Stimulated activated CD8-positive, alpha-beta memory T cell treated with anti-CD3 and anti-CD28 coated beads, Interleukin-4, amount 100 ng/mL, for 1 hour (primary cell): ENCODE results near the gene DCTN4.

Experiments used
- DNase-seq, 2 donors: peaks; one replicate each; pipeline ENCODE4 v3.0.0-alpha.2; 2020; ENCODE audit warnings: low read depth in 2 of 2, low spot score in 1 of 2

DCTN4 gene

DNA sequence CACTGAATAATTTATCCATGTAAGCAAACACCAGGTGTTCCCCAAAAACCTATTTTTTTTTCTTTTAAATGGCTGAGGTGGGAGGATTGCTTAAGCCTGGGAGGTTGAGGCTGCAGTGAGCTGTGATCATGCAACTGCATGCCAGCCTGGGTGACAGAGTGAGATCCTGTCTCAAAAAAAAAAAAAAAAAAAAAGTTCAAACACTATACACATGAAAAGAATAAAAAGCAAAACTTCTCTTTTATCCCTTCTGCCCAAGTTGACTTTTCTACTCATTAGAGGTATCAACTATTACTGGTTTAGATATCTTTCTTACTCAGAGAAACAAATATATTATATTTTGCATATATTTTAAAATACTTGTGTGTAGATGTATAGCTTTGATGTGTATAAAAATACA, 17.8 kb downstream of the DCTN4 start:
- no peak for DNase-seq

DNA sequence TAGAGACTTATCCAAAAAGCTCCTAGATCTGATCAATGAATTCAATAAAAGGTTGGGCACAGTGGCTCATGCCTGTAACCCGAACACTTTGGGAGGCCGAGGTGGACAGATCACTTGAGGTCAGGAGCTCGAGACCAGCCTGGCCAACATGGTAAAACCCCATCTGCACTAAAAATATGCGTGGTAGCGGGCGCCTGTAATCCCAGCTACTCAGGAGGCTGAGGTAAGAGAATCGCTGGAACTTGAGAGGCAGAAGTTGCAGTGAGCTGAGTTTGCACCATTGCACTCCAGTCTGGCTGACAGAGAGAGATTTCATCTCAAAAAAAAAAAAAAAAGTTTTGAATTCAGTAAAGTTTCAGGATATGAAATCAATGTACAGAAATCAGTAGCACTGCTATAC, 20.0 kb downstream of the DCTN4 start:
- no peak for DNase-seq

DNA sequence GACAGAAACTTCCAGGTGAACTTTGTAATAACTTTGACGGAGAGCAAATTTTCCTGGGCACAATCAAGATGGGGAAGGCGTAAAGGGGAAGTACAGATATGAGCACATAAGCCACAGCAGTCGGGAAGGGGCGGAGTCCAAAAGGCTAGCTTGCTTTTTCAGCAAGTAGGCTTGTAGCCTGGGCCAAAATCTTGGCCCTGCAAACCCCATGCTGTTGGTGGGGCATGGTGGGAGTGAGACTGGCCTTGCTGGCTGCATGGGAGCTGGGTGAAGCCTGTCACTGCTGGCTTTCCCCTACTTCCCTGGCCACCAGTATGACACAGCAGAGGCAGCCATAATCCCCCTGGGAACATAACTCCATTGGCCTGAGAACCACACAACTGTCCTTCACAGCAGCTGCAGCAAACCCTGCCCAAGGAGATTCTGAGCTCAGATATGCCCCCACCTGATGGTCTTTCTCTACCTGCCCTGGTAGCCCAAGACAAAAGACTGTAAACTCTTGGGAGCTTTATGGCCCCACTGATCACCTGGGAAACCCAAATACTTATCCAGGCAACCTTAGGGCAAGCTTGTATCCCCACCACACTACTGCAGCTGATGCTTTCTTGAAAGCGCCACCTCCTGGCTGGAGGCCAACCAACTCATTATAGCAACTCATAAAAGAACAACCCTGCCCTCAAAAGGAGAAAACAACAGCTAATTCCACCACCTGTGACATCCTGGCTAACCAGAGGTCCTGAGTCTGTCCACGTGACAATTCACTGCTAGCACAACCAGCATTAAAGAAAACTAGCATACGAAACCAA, 24.0 kb downstream of the DCTN4 start:
- no peak for DNase-seq

DNA sequence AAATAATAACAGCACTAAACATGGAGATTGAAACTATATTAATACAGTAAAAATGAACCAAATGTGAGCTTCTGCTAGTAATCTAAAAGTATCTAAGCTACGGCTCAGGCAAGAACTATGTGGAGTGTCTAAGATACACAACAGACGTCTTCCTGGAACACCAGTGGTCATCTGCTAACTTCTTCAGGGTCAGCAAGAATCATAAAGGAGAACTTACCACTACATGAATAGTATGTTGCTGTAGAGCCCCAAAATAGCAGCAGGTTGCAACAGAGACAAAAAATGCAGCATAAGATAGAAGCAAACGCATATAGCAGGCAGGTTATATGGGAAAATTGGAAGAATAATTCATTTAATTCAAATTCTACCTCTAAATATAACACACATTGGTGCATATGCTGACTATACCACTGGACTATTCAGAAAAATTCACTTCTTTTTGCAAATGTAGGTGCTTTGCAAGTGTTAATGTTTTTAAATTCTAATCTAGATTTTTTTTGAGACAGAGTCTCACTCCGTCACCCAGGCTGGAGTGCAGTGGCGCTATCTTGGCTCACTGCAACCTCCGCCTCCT, 27.1 kb downstream of the DCTN4 start:
- no peak for DNase-seq

DNA sequence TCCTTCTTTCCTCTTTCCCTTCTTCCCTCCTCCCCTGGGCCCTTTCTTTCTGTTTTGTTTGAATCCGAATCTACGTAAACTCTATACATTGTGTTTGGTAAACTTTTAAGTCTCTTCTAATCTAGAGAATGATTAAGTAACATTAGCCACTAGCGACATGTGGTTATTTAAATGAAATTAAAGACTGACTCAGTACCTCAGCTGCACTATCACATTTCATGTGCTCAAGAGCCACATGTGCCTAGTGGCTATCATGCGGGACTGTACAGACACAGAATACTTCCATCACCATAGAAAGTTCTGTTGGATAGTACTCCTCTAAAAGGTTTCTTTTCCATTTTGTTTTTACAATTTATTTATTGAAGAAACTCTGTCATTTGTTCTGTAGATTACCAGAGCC, 29.0 kb downstream of the DCTN4 start:
- no peak for DNase-seq

DNA sequence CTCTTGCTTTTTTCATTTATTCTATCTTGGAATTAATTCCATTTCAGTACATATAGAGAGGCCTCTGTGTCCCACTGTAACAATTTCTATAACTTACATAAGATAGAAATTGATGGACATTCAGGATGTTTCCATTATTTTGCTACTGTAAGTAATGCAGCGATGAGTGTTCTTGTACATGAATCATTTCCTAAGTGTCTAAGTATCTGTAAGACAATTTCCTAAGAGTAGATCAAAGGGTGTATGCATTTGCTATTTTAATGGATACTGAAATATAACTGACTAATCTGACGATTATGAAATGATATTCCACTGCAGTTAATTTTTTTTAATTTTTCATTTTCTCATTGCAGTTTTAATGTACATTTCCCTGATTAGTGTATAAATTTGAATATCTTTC, 35.0 kb downstream of the DCTN4 start:
- DNase-seq = no peak

DNA sequence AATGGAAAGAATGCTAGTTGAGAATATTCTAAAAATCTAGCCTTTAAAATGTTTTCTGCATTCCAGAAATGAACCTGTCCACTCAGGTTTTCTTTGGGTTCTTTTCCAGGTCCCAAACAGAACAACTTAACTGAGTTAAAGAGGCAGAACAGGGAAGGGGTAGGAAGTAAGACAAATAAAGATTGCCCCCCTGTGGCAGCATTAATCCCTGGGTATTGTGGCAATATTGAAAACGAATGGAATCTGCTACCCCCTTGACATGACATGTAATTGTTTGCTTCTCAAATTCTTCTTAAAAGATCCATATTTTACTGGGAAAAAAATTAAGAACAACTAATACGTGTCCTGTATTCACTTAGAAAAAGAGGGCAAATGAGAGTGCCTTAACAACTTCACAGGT, 48.7 kb downstream of the DCTN4 start:
- DNase-seq = no peak

DNA sequence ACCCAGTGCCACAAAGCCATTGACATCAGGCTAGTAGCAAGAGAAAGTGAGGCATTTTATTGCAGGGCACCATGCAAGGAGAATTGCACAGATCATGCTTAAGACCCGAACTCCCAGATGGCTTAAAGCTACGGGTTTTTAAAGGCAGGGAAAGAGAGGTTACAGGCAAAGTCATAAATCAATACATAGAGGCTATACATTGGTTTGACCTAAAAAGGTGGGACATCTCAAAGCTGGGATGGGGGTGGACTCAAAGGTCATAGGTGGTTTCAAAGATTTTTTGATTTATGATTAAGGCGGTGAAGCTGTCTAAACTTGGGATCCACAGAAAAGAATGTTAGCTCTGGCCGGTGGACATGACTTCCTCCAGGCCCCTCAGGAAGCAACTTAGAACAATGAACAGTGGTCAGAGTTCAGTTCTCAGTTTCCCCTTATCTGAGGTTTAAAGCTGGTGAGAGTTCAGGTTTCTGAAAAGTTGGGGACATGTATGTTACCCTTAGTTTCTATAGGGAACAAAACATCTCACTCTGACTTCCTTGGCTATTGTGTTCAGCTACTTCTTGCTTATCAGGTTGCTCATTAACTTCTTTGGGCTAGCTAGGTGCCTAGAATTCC, 51.9 kb downstream of the DCTN4 start:
- no peak for DNase-seq

DNA sequence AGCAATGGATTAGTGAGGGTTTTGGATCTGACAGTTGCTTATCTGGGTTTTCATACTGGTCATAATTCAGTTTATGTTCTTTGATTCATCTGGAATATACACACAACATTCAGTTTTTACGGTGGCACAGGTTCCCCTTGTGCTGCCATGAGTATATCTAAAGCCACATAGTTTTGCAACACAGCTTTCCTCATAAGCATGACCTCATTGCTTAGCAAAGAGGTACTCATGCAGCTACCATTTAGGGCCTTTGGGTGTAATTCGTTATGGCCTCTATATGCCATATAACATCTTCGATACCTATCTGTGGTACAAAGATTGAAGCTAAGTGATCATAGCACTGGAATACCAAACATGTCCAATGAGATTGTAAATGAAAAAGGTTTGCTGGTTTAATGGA, 55.1 kb downstream of the DCTN4 start:
- DNase-seq = no peak

DNA sequence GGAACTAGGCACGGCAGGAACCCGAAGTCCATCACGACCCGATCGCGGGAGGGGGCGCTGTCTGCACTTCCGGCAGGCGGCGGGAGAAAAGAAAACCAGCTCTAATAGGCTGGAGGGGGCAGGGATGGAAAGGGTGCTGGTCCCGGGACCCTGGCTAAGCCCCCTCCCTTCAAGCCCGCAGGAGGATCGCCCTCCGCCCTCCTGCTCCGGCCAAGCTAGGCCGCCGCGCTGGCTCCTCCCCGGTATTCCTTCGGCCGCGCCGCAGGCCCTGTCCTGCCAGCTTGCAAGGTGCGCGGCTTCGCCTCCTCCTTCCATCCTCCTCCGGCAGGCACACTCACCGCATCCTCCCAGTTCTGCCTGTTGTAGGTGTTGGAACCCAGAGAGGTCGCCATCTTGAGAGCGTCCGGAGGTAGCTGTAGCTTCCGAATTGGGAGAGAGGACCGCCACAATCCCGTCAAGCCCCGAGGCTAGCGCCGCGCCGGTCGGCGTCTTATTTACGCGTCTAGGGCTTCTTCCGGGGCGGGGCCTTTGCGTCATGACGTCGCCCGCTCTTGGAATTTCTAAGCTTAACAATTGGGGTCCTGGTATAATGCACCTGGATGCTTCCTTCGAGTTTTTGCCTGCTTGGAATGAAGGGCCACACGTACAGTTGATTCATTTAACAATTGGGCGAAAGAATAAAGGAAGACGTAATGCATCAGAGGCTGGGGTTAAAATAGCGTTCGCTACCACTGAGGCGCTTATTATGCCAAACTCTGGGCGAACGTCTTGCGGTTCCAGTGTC, 58.0 kb downstream of the DCTN4 start, which contains the start of gene RBM22:
TSS of gene RBM22 (minus strand) at position 469 of the 784 bp plus-strand sequence. CDS start at position 392, 77 bp downstream.
- DNase-seq = peak; percentile 83 to 87

DNA sequence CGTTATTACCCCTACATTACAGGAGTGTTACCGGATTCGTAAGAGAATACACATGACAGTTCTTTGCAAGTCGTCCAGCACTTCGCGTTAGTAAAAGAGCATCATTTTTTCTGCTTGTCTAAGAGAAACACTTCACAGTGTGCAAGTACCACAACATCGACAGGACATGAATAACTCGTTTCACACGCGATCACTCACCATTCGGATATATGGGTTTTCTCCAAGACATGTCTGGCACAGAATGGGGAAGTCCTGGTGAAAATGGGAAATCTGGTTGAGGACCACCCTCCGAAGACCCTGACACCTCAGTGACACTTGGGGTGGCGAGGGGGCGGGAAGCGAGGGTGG, 58.6 kb downstream of the DCTN4 start:
- no peak for DNase-seq

DNA sequence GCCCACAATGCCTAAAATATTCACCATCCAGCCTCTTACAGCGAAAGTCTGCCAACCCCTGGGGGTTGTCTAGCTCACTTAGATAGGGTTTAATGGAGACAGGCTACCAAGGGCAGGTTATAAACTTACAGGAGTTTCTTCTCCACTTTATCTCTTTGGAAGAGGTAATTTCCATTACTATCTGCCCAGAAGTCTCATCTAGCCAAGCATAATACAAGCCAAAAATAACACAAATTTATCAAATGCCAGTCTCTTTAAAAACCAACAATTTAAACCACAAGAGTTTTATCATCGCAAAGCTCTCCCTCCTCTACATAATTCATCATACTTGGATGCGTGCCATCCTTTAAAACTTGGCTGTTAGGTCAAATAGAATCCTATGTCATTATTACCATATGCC, 64.2 kb downstream of the DCTN4 start:
- DNase-seq = no peak

DNA sequence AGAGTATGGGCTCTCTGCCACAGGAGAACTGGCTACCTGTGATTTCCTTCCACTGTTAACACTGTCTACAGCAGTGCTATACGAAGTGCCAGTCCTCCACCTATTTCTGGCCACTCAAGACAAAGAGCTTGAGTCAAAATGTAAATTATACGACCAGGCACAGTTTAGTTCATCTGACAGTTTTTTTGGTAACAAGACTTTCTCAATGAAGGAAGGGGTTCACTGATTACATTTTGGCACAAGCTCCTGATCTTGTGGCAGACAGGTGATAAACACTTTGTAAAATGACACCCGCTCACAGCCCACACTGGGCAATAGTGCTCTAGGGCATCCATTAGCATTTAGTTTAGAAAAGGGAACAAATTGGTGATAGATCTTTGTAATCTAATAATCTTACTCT, 66.5 kb downstream of the DCTN4 start:
- no peak for DNase-seq

DNA sequence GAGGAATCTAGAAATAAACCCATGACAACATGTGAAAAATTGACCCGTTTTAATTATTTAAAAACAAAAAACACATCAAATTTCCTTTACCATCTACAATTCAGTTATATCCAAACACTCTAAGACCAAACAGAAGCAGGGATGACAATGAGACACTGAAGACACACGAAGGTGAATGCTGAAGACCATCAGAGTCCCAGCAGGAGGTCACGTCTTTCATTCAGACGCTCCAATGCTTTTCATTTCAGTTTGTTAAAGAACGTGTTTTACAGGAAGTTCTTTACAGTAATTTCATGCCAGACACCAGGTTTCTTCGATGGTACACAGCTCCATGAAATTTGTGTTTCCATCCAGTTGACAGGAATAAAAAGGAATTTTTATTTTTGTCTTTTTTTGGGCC, 68.1 kb downstream of the DCTN4 start:
- no peak for DNase-seq

DNA sequence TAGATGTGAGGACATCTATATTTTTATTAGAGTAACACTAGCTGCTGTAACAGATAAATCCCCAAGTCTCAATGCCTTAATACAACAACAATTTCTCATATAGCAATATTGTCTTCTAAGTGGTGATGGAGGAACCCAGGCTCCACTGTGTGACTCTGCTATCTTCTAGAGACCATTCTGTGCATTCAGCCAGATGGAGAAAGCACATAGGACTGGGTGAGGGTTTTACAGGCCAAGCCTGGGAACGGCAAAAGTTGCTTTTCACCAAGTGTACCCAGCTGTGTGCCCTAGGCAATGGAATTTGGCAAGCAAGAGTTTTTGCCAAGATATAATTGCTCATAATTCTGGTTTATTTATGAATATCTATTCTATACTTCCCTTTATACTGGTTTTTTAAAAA, 69.7 kb downstream of the DCTN4 start:
- no peak for DNase-seq

DNA sequence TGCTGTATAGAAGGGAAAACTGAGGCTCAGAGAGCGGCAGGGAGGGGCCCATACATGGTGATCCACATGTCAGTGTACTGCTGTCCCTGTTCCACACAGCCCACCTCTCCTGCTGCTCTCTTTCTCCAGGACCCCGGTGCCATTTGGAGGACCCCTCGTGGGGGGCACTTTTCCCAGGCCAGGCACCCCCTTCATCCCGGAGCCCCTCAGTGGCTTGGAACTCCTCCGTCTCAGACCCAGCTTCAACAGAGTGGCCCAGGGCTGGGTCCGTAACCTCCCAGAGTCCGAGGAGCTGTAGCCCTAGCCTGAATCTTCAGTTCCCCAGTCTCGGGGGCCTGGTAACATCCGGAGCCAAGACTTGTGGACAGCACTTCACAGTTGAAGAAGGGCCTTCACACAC, 82.2 kb downstream of the DCTN4 start:
- no peak for DNase-seq

DNA sequence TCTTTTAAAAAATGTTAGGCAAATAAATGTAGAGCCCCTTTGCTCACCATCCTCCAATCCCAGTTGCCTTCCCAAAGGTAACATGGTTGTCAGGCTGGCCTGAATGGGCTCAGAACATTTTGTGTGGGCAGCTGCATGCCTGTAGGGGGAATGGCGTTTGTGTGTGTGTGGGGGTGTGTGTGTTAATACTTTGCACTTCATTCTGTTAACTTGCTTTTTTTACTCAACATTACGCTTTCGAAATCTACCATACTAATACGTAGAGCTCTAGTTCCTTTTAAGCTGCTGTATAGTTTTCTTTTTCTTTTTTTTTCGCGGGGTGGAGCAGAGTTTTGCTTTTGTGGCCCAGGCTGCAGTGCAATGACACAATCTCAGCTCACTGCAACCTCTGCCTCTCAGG, 83.7 kb downstream of the DCTN4 start:
- no peak for DNase-seq

DNA sequence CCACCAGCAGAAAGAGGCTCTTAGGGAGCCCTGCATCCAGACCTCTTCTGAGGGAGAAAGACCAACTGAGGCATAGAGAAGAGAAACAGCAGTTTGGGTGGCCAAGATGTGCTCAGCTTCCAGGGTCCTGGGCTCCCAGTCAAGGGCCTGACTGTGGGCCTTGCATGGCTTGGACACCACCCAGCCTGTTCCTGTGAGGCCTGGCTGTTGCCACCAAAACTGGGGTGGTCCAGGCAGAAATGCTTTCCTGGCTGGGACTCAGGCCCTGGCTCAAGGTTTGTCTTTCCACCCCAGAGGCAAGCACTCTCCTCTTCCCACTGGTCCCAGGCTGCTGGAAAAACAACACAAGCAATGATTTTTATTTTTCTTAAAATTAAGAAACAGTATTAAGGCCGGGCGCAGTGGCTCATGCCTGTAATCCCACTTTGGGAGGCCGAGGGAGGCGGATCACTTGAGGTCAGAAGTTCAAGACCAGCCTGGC, 84.4 kb downstream of the DCTN4 start:
- DNase-seq = no peak

DNA sequence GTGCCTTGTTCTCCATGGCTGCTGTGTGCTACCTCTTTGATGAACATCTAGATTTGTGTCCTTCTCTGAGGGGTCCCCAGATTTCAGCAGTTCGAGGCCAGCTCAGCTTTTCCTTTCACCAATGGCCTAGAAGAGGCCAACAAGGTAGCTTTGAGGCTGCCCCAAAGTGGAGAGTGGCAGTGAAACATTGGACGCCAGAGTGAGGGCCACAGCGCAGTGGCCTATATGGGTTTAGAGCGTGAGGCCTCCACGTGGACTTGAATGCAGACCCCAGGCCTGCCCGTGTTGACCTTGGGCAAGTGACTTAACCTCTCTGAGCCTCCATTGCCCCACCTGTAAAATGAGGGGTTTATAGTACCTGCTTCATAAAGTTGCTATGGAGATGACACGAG, 85.9 kb downstream of the DCTN4 start:
- no peak for DNase-seq

DNA sequence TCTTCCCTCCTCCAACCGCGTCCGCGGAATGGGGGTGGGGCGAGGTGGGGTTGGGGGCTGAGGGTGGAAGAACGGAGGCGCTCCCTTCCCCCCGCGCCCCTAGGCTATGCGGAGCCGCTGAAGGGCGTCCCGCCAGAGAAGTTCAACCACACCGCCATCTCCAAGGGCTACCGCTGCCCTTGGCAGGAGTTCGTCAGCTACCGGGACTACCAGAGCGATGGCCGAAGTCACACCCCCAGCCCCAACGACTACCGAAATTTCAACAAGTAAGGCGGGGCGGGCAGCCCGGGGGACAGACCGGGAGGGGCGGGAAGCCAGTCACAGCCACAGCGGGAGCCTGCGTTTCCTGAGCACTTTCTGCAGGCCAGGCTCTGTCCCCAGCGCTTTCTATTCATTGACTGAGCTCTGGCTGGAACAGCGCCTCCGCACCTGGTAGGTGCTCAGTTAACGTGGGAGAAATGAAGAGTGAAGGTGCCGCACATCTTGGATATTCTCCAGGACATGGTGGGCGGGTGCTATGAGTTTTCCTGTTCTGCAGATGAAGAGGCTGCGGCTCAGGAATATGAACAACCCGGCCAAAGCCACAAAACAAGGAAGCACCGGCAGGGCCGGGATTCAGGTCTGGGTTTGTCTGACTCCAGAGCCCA, 86.5 kb downstream of the DCTN4 start:
- no peak for DNase-seq

DNA sequence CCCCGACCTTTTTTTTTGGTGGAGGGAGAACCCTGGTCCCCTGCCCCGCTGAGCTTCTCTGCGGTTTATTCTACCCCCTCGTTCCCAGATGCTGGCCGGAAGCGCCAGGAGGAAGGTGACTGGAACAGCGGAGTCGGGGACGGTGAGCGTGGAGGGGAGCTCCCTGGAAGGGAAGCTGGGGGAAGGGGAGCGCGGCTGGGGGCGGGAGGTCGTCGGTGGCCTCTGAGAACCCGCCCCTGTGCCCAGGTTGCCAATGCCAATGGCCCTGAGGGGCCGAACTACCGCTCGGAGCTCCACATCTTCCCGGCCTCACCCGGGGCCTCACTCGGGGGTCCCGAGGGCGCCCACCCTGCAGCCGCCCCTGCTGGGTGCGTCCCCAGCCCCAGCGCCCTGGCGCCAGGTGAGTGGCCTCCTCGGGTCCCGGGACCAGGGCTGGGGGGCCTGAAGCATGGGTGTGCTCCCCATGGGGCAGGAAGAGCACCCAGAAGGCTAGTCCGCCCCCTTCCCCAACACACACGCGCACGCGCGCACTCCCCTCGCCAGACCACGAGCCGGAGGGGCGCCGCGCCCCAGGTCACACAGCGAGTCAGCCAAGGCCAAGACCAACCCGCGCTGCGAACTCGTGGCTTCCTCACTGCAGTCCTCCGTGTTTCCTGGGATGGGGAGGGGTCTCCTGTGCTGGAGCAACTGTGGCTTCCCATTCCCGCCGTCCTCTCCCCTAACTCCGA, 87.1 kb downstream of the DCTN4 start:
- DNase-seq = no peak
